AG04450 (cell line): Measurements from ENCODE around the gene APLP2. TPM values are rescaled to one million over a fixed set of nuclear protein-coding genes. Genes with fewer than 3 reads are reported as not detected.

Experiments
- CTCF ChIA-PET: fragments of 300-600, 350-600 bp; formaldehyde crosslinking; extraction: SDS; loops from one replicate; lab custom pipeline; 2022; ENCODE audit warnings: antibody characterized with exemption, inconsistent platforms; lab: Charles Lee
- POLR2A ChIA-PET: fragments of 350-600 bp; formaldehyde crosslinking; extraction: SDS; loops from one replicate; lab custom pipeline; 2021; ENCODE audit warnings: antibody characterized with exemption, inconsistent platforms; lab: Yijun Ruan, JAX
- DNase-seq: peaks from one replicate; pipeline ENCODE4 v3.0.0-alpha.2; 2011; ENCODE audit warnings: low read depth, low spot score
- H3K27ac ChIP-seq: one replicate; pipeline ENCODE4 v1.5.1; 2012; ENCODE audit warnings: low read depth, low read length, control low read depth
- H3K27me3 ChIP-seq: one replicate; pipeline ENCODE4 v1.6.0; 2012; ENCODE audit warnings: low read length; ENCODE audit not compliant: control insufficient read depth, insufficient read depth
- H3K4me3 ChIP-seq: 2 replicates; pipeline ENCODE4 v1.5.1; 2011; ENCODE audit warnings: mild to moderate bottlenecking, low read depth, low read length, control low read depth
- H3K9me3 ChIP-seq: 2 replicates; pipeline ENCODE4 v1.5.1; 2012; ENCODE audit warnings: low read length; ENCODE audit not compliant: control insufficient read depth, insufficient read depth
- CTCF ChIP-seq: IDR thresholded peaks from 2 replicates; pipeline ENCODE4 v1.5.1; 2011; ENCODE audit warnings: low read depth, low read length, control low read depth, inconsistent platforms
- polyA plus RNA-seq: library from polyadenylated mRNA; depleted of rRNA; stranded (reverse); fragments of >200 nt; gene quantifications from 2 replicates; pipeline ENCODE4 v1.2.3, GENCODE V29; 2011

Gene APLP2
- polyA plus RNA-seq, 1 experiment: 273 TPM

- Histone ChIP-seq H3K27me3 (peaks cover 19% of the 10 kb centered on the region), H3K9me3 (no peaks in the 10 kb centered on the region; the same call in 1 of the 2 replicates), H3K4me3 (no peak overlapping the region), H3K27ac (no peak overlapping the region)
- no peak for TF ChIP-seq CTCF
- ChIA-PET CTCF (no interaction called here), POLR2A (no interaction called here)
- DNase-seq: no peak
Observed at GRCh38 chr11:130097285-130097684, 27.6 kb downstream of the APLP2 start.

GRCh38 chr11:130099356-130099755, 29.7 kb downstream of the APLP2 start:
- H3K27ac ChIP-seq: no peak overlapping the region
- no peak overlapping the region for H3K4me3 ChIP-seq
- H3K27me3 ChIP-seq: peaks cover 22% of the 10 kb centered on the region
- ChIA-PET CTCF (no interaction called here), POLR2A (no interaction called here)
- DNase-seq: no peak
- no peak for TF ChIP-seq CTCF
- H3K9me3 ChIP-seq: no peaks in the 10 kb centered on the region

GRCh38 chr11:130100381-130101095, 30.8 kb downstream of the APLP2 start:
- H3K27ac ChIP-seq: no peak overlapping the region
- H3K27me3 ChIP-seq: peaks cover 28% of the 10 kb centered on the region
- DNase-seq: no peak
- CTCF ChIA-PET: no interaction called here
- TF ChIP-seq CTCF: no peak
- H3K4me3 ChIP-seq: no peak overlapping the region
- POLR2A ChIA-PET: no interaction called here
- H3K9me3 ChIP-seq: no peaks in the 10 kb centered on the region

DNA sequence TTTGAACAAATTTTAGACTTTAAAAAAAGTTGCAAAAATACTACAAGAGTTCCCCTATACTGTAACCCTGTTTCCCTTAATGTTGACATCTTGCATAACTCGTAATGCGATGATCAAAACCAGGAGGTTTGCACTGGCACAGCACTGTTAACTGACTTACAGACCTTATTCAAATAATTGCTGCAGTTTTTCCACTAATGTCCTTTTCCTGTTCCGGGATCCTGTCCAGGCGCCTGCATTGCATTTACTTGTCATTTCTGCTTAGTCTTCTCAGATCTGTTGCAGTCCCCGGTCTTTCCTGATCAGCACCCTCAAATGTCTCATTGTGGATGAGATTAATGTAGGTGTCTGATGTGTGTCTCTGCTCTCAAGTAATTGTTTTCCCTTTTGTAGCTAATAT, 32.0 kb downstream of the APLP2 start:
- H3K9me3 ChIP-seq: no peaks in the 10 kb centered on the region
- no peak overlapping the region for H3K4me3 ChIP-seq
- H3K27me3 ChIP-seq: peaks cover 33% of the 10 kb centered on the region
- H3K27ac ChIP-seq: no peak overlapping the region
- ChIA-PET CTCF (no interaction called here), POLR2A (no interaction called here)
- no peak for TF ChIP-seq CTCF
- DNase-seq: no peak

DNA sequence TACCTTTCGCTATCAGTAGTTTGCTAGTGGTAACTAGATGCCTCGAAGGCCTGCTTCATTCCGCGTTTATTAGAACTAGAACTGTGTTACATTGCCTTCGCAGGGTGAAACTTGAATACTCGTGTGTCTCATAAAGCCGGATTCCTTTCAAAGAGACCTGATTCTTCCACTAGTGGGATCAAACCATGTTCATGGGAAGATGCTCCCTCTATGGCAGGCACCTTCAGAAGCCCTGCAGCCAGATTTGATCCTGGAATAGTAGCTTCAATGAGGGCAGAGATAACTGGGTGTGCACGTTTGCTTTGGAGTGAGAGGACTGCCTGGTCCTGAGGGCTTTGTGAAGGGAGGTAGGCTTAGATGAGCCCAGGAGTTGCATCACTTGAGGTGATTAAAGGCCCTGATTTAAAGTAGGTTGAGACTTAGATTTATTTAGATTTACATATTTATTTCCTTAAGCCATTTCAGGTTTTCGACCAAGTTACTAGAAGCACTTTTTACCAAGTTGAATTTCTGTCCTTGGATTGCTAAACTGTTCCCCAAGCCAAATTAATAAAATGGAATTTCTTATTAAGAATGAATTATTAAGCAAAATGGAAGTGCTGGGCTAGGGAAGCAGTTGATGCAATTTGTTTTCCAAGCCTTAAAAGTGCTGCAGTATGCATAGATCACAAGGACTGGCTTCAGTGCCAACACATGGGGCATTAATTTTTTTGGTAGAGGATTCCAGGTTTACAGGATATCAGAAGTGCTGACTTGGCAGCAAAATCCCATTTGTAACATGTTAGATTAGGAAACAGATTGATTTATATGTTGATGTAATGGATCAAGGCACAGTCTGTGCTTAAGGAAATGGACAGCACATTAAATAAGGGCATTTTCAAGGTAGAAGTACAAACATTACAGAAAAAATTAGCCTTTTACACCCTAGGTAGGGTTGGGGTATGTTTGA, 32.9 kb downstream of the APLP2 start:
- ChIA-PET CTCF (interaction anchor here (2.5 kb wide), 1 partner anchor 29 kb away, joined by 14 read pairs; no protein-coding TSS in a partner anchor), POLR2A (no interaction called here)
- Histone ChIP-seq H3K4me3 (no peak overlapping the region), H3K27ac (no peak overlapping the region), H3K27me3 (peaks cover 33% of the 10 kb centered on the region), H3K9me3 (no peaks in the 10 kb centered on the region)
- TF ChIP-seq CTCF: no peak
- DNase-seq: no peak
